MM.1S (cell line): ENCODE results near the gene EPB41L2.

Source experiments
- DNase-seq: peaks from one replicate; pipeline ENCODE4 v3.0.0-alpha.2; 2015
- H2AFZ ChIP-seq: fragments of 300-600 bp; sonication (generic); 2 replicates; pipeline ENCODE4 v1.6.0; 2016; ENCODE audit warnings: antibody characterized with exemption, low read length
- H3F3A ChIP-seq: fragments of 300-600 bp; sonication (generic); 2 replicates; pipeline ENCODE4 v1.6.1; 2016; ENCODE audit warnings: mild to moderate bottlenecking, antibody characterized with exemption, low read length, moderate library complexity, mixed read lengths; ENCODE audit not compliant: insufficient read depth
- H3K27ac ChIP-seq: fragments of 300-600 bp; sonication (generic); 2 replicates; pipeline ENCODE4 v1.5.1; 2016; ENCODE audit warnings: mild to moderate bottlenecking, low read length
- H3K27me3 ChIP-seq: fragments of 300-600 bp; sonication (generic); replicated peaks from 2 replicates; pipeline ENCODE4 v1.6.0; 2016; ENCODE audit warnings: low read length; ENCODE audit not compliant: insufficient read depth
- H3K36me3 ChIP-seq: fragments of 300-600 bp; sonication (generic); replicated peaks from 2 replicates; pipeline ENCODE4 v1.6.1; 2016; ENCODE audit warnings: mild to moderate bottlenecking, low read length, mixed read lengths; ENCODE audit not compliant: insufficient read depth
- H3K4me1 ChIP-seq: fragments of 300-600 bp; sonication (generic); 2 replicates; pipeline ENCODE4 v1.6.1; 2016; ENCODE audit warnings: low read length, mixed read lengths
- H3K4me2 ChIP-seq: fragments of 300-600 bp; sonication (generic); 2 replicates; pipeline ENCODE4 v1.6.0; 2016; ENCODE audit warnings: low read depth, low read length
- H3K4me3 ChIP-seq: fragments of 300-600 bp; sonication (generic); 2 replicates; pipeline ENCODE4 v1.5.1; 2016; ENCODE audit warnings: low read length, mixed read lengths
- H3K79me2 ChIP-seq: fragments of 300-600 bp; sonication (generic); 2 replicates; pipeline ENCODE4 v1.6.1; 2016; ENCODE audit warnings: mixed run types, low read length, mixed read lengths
- H3K9ac ChIP-seq: fragments of 300-600 bp; sonication (generic); 2 replicates; pipeline ENCODE4 v1.6.1; 2016; ENCODE audit warnings: low read length, mixed read lengths
- H3K9me2 ChIP-seq: fragments of 300-600 bp; sonication (generic); replicated peaks from 2 replicates; pipeline ENCODE4 v1.6.1; 2016; ENCODE audit warnings: mild to moderate bottlenecking, low read length, mixed read lengths; ENCODE audit not compliant: insufficient read depth
- H3K9me3 ChIP-seq: fragments of 300-600 bp; sonication (generic); replicated peaks from 2 replicates; pipeline ENCODE4 v1.6.1; 2016; ENCODE audit warnings: mild to moderate bottlenecking, low read length, mixed read lengths; ENCODE audit not compliant: insufficient read depth
- H4K20me1 ChIP-seq: fragments of 300-600 bp; sonication (generic); 2 replicates; pipeline ENCODE4 v1.6.1; 2016; ENCODE audit warnings: mild to moderate bottlenecking, low read length, moderate library complexity, mixed read lengths; ENCODE audit not compliant: insufficient read depth
- CTCF ChIP-seq: fragments of 300-600 bp; sonication (generic); IDR thresholded peaks from 2 replicates; pipeline ENCODE4 v1.5.1; 2016; ENCODE audit warnings: antibody characterized with exemption, low read length, mixed read lengths
- EZH2 ChIP-seq: fragments of 300-600 bp; sonication (generic); optimal IDR thresholded peaks from 2 replicates; pipeline ENCODE3; 2017; ENCODE audit warnings: low read depth, mild to moderate bottlenecking, antibody characterized with exemption, low read length, mixed read lengths
- EZH2phosphoT487 ChIP-seq: fragments of 300-600 bp; sonication (generic); IDR thresholded peaks from 2 replicates; pipeline ENCODE4 v1.6.1; 2018; ENCODE audit warnings: antibody characterized with exemption, low read length

EPB41L2 gene

GRCh38 chr6:130966344-130966980 lies 96.6 kb downstream of the EPB41L2 start:
- H3K79me2 ChIP-seq, result no peaks in the 10 kb centered on the region
- H3K9me2 ChIP-seq, result no peaks in the 10 kb centered on the region
- H2AFZ ChIP-seq, result no peak overlapping the region
- H3F3A ChIP-seq, result no peaks in the 10 kb centered on the region
- no peak overlapping the region for H3K9ac ChIP-seq
- no peak for TF ChIP-seq EZH2phosphoT487
- TF ChIP-seq EZH2, result no peak
- TF ChIP-seq CTCF, result no peak
- no peaks in the 10 kb centered on the region; the same call in 1 of the 2 replicates for H4K20me1 ChIP-seq
- H3K9me3 ChIP-seq, result no peaks in the 10 kb centered on the region
- no peak overlapping the region for H3K4me2 ChIP-seq
- H3K4me3 ChIP-seq, result no peak overlapping the region
- DNase-seq, result no peak
- no peaks in the 10 kb centered on the region for H3K27me3 ChIP-seq
- H3K27ac ChIP-seq, result no peak overlapping the region
- no peaks in the 10 kb centered on the region for H3K4me1 ChIP-seq
- H3K36me3 ChIP-seq, result no peaks in the 10 kb centered on the region

GRCh38 chr6:130965656-130966055 lies 97.4 kb downstream of the EPB41L2 start:
- H3K4me1 ChIP-seq, result no peaks in the 10 kb centered on the region

GRCh38 chr6:130964808-130965604 lies 98.0 kb downstream of the EPB41L2 start:
- no peaks in the 10 kb centered on the region for H3K79me2 ChIP-seq
- H3K9ac ChIP-seq, result no peak overlapping the region
- no peaks in the 10 kb centered on the region for H3K9me2 ChIP-seq
- H3K4me2 ChIP-seq, result no peak overlapping the region
- H3K27me3 ChIP-seq, result no peaks in the 10 kb centered on the region
- H2AFZ ChIP-seq, result no peak overlapping the region
- no peaks in the 10 kb centered on the region for H3K4me1 ChIP-seq
- no peaks in the 10 kb centered on the region for H3K9me3 ChIP-seq
- DNase-seq, result no peak
- H3K4me3 ChIP-seq, result no peak overlapping the region
- no peak for TF ChIP-seq CTCF
- no peak for TF ChIP-seq EZH2
- no peaks in the 10 kb centered on the region; the same call in 1 of the 2 replicates for H4K20me1 ChIP-seq
- H3K36me3 ChIP-seq, result no peaks in the 10 kb centered on the region
- no peaks in the 10 kb centered on the region for H3F3A ChIP-seq
- no peak overlapping the region for H3K27ac ChIP-seq

More at GRCh38 chr6:130965656-130966055, 97.4 kb downstream of the EPB41L2 start:
- Histone ChIP-seq H4K20me1 (no peaks in the 10 kb centered on the region; the same call in 1 of the 2 replicates), H3K27me3 (no peaks in the 10 kb centered on the region), H3K27ac (no peak overlapping the region), H3K9me3 (no peaks in the 10 kb centered on the region), H2AFZ (no peak overlapping the region), H3K4me3 (no peak overlapping the region), H3K9me2 (no peaks in the 10 kb centered on the region), H3K36me3 (no peaks in the 10 kb centered on the region), H3K79me2 (no peaks in the 10 kb centered on the region), H3F3A (no peaks in the 10 kb centered on the region), H3K9ac (no peak overlapping the region), H3K4me2 (no peak overlapping the region)
- no peak for TF ChIP-seq EZH2phosphoT487
- TF ChIP-seq EZH2, result no peak
- no peak for TF ChIP-seq CTCF
- DNase-seq, result no peak
